Measurements from ENCODE around the gene PANK3. TPM values are rescaled to one million over a fixed set of nuclear protein-coding genes. Genes with fewer than 3 reads are reported as not detected.

PANK3 gene
- total RNA-seq, 1 experiment from 2014 or later, result 78.3 TPM

DNA sequence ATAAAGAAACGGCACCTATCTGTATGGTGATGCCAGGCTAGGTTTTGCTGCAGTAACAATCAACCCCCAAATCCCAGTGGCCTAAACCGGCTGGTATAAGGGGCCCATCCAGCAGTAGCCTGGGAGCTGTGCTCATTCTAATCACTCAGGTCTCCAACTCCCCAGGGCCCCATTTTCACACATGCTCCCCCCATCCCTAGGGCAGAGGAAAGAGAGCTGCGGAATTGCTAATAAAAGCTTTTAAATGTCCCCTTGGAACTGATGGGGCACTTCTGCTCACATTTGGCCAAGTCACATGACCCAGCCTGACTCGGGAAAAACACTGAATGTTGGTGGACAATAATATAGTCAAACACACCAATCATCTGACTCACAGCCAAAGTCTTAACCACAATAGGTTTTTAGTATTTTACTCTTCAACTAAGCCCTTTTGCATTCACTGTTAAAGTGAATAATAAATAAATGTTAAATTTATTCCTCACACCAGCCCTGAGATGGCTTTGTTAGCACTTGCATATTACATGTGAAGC is 48.5 kb downstream of the PANK3 start:
- Histone ChIP-seq H3K36me3 (ENCODE audit: insufficient read depth, low read length) (0 out of 2 replicates have a peak, but pooled peaks cover 3% of the 10 kb centered on the region), H3K9me2 (replicated peaks; ENCODE audit: insufficient read depth, low read length) (no peaks in the 10 kb centered on the region), H3K9ac (ENCODE audit: low read length) (no peak overlapping the region), H4K20me1 (ENCODE audit: insufficient read depth, low read depth, low read length) (no peaks in the 10 kb centered on the region), H3K27ac (ENCODE audit: low read length) (no peak overlapping the region), H3K27me3 (ENCODE audit: low read length) (no peaks in the 10 kb centered on the region), H3K79me2 (ENCODE audit: low read length) (no peaks in the 10 kb centered on the region), H3K4me3 (ENCODE audit: low read length) (no peak overlapping the region), H3K9me3 (ENCODE audit: low read length) (no peaks in the 10 kb centered on the region), H3K4me2 (ENCODE audit: low read depth, low read length, poor library complexity, severe bottlenecking) (no peak overlapping the region), H2AFZ (ENCODE audit: low read length) (no peak overlapping the region), H3K4me1 (ENCODE audit: low read length) (no peaks in the 10 kb centered on the region)
- DNase-seq, result no peak

DNA sequence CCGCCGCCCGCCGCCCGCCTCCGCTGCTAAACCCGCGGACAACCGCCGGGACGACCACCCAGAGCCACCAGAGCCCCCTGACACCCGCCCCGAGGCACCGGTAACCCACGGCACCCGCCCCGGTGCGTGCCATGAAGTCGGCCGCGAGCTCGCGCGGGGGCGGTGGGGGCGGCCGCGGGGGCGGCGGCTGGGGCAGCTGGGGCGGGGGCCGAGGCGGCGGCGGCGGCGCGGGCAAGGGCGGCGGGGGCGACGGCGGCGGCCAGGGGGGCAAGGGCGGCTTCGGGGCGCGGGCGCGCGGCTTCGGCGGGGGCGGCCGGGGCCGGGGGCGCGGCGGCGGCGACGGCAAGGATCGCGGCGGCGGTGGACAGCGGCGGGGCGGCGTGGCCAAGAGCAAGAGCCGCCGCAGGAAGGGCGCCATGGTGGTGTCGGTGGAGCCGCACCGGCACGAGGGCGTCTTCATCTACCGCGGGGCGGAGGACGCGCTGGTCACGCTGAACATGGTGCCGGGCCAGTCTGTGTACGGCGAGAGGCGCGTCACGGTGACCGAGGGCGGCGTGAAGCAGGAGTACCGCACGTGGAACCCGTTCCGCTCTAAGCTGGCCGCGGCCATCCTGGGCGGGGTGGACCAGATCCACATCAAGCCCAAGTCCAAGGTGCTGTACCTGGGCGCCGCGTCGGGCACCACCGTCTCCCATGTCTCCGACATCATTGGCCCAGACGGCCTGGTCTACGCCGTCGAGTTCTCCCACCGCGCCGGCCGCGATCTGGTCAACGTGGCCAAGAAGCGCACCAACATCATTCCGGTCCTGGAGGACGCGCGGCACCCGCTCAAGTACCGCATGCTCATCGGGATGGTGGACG is 49.6 kb downstream of the PANK3 start:
- Histone ChIP-seq H2AFZ (ENCODE audit: low read length) (no peak overlapping the region), H4K20me1 (ENCODE audit: insufficient read depth, low read depth, low read length) (no peaks in the 10 kb centered on the region), H3K4me1 (ENCODE audit: low read length) (no peaks in the 10 kb centered on the region), H3K9ac (ENCODE audit: low read length) (no peak overlapping the region), H3K36me3 (ENCODE audit: insufficient read depth, low read length) (0 out of 2 replicates have a peak, but pooled peaks cover 3% of the 10 kb centered on the region), H3K9me2 (replicated peaks; ENCODE audit: insufficient read depth, low read length) (no peaks in the 10 kb centered on the region), H3K4me2 (ENCODE audit: low read depth, low read length, poor library complexity, severe bottlenecking) (no peak overlapping the region), H3K27me3 (ENCODE audit: low read length) (no peaks in the 10 kb centered on the region), H3K79me2 (ENCODE audit: low read length) (no peaks in the 10 kb centered on the region), H3K27ac (ENCODE audit: low read length) (no peak overlapping the region), H3K9me3 (ENCODE audit: low read length) (no peaks in the 10 kb centered on the region), H3K4me3 (ENCODE audit: low read length) (no peak overlapping the region)
- no peak for DNase-seq

GRCh38 chr5:168528521-168529373 is 50.4 kb downstream of the PANK3 start, which contains the start of gene FBLL1:
FBLL1 (plus strand) TSS chr5:168529305; CDS start chr5:168529505, 200 bp downstream.
- H3K4me3 ChIP-seq (ENCODE audit: low read length), result no peak within 1 kb of the TSS

DNA sequence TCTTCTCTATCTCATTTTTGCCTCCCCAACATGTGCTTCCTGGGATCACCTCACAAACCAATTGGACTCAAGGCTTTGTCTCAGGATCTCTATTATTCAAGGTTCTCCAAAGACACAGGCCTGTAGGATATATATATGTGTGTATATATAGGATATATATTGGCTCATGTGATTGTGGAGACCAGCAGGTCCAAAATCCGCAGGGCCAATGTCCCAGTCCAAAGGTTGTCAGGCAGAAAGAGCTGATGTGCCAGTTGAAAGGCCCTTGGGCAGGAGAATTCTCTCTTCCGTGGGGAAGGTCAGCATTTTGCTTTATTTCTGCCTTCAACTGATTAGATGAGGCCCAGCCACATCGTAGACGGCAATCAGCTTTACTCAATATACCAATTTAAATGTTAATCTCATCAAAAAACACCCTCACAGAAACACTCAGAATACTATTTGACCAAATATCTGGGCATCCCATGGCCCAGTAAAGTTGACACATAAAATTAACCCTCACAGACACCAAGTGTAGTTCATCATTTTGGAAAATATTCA is 51.3 kb downstream of the PANK3 start:
- H3K4me3 ChIP-seq (ENCODE audit: low read length), result no peak overlapping the region
- H3K4me1 ChIP-seq (ENCODE audit: low read length), result no peaks in the 10 kb centered on the region
- 0 out of 2 replicates have a peak, but pooled peaks cover 3% of the 10 kb centered on the region for H3K36me3 ChIP-seq (ENCODE audit: insufficient read depth, low read length)
- H3K9ac ChIP-seq (ENCODE audit: low read length), result no peak overlapping the region
- no peaks in the 10 kb centered on the region for H3K9me2 ChIP-seq (replicated peaks; ENCODE audit: insufficient read depth, low read length)
- no peak for DNase-seq
- H4K20me1 ChIP-seq (ENCODE audit: insufficient read depth, low read depth, low read length), result no peaks in the 10 kb centered on the region
- H3K79me2 ChIP-seq (ENCODE audit: low read length), result no peaks in the 10 kb centered on the region
- no peaks in the 10 kb centered on the region for H3K9me3 ChIP-seq (ENCODE audit: low read length)
- no peak overlapping the region for H3K4me2 ChIP-seq (ENCODE audit: low read depth, low read length, poor library complexity, severe bottlenecking)
- no peak overlapping the region for H3K27ac ChIP-seq (ENCODE audit: low read length)
- no peaks in the 10 kb centered on the region for H3K27me3 ChIP-seq (ENCODE audit: low read length)
- no peak overlapping the region for H2AFZ ChIP-seq (ENCODE audit: low read length)

More at GRCh38 chr5:168528521-168529373, 50.4 kb downstream of the PANK3 start, which contains the start of gene FBLL1:
- no peak within 1 kb of the TSS for H3K9ac ChIP-seq (ENCODE audit: low read length)
- H3K27ac ChIP-seq (ENCODE audit: low read length), result no peak within 1 kb of the TSS
- H3K4me1 ChIP-seq (ENCODE audit: low read length), result no peaks in the 10 kb centered on the region
- DNase-seq, result no peak
- no peaks in the 10 kb centered on the region for H4K20me1 ChIP-seq (ENCODE audit: insufficient read depth, low read depth, low read length)
- no peak within 1 kb of the TSS for H3K4me2 ChIP-seq (ENCODE audit: low read depth, low read length, poor library complexity, severe bottlenecking)
- no peaks in the 10 kb centered on the region for H3K9me2 ChIP-seq (replicated peaks; ENCODE audit: insufficient read depth, low read length)
- H2AFZ ChIP-seq (ENCODE audit: low read length), result no peak within 1 kb of the TSS
- H3K27me3 ChIP-seq (ENCODE audit: low read length), result no peaks in the 10 kb centered on the region
- no peaks in the 10 kb centered on the region for H3K79me2 ChIP-seq (ENCODE audit: low read length)
- 0 out of 2 replicates have a peak, but pooled peaks cover 3% of the 10 kb centered on the region for H3K36me3 ChIP-seq (ENCODE audit: insufficient read depth, low read length)
- no peaks in the 10 kb centered on the region for H3K9me3 ChIP-seq (ENCODE audit: low read length)

DNA sequence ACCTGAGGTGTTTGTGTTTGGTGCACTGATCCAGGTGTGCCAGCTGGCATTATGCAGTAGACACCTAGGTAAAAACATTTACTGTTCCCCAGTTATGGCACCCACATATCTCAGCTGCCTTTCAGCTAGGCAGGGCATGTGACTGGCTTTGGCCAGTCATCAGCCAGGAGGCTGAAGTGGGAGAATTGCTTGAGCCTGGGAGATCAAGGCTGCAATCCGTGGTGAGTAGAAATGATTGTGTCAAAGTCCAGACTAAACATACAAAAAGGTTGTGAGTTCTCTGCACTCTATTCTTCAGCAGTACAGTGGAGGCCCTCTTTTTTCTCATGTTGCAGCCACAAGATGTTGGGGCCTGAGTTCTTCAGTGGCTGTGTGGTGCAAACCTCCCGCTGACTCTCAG is 53.3 kb downstream of the PANK3 start:
- no peak for DNase-seq
- H3K4me2 ChIP-seq (ENCODE audit: low read depth, low read length, poor library complexity, severe bottlenecking), result no peak overlapping the region

GRCh38 chr5:168513861-168514428 is 65.2 kb downstream of the PANK3 start:
- Histone ChIP-seq H3K9me3 (ENCODE audit: low read length) (no peaks in the 10 kb centered on the region), H2AFZ (ENCODE audit: low read length) (no peak overlapping the region), H3K4me1 (ENCODE audit: low read length) (no peaks in the 10 kb centered on the region), H3K4me3 (ENCODE audit: low read length) (no peak overlapping the region), H3K9me2 (replicated peaks; ENCODE audit: insufficient read depth, low read length) (no peaks in the 10 kb centered on the region), H4K20me1 (ENCODE audit: insufficient read depth, low read depth, low read length) (no peaks in the 10 kb centered on the region), H3K9ac (ENCODE audit: low read length) (no peak overlapping the region), H3K27ac (ENCODE audit: low read length) (no peak overlapping the region), H3K36me3 (ENCODE audit: insufficient read depth, low read length) (peaks cover 81% of the 10 kb centered on the region), H3K4me2 (ENCODE audit: low read depth, low read length, poor library complexity, severe bottlenecking) (no peak overlapping the region), H3K27me3 (ENCODE audit: low read length) (no peaks in the 10 kb centered on the region), H3K79me2 (ENCODE audit: low read length) (no peaks in the 10 kb centered on the region)
- no peak for DNase-seq

More for the DNA sequence above, 53.3 kb downstream of the PANK3 start:
- Histone ChIP-seq H3K4me3 (ENCODE audit: low read length) (no peak overlapping the region), H3K9me2 (replicated peaks; ENCODE audit: insufficient read depth, low read length) (no peaks in the 10 kb centered on the region), H3K27ac (ENCODE audit: low read length) (no peak overlapping the region), H3K27me3 (ENCODE audit: low read length) (no peaks in the 10 kb centered on the region), H3K9ac (ENCODE audit: low read length) (no peak overlapping the region), H3K36me3 (ENCODE audit: insufficient read depth, low read length) (0 out of 2 replicates have a peak, but pooled peaks cover 3% of the 10 kb centered on the region), H2AFZ (ENCODE audit: low read length) (no peak overlapping the region), H3K79me2 (ENCODE audit: low read length) (no peaks in the 10 kb centered on the region), H4K20me1 (ENCODE audit: insufficient read depth, low read depth, low read length) (no peaks in the 10 kb centered on the region), H3K9me3 (ENCODE audit: low read length) (no peaks in the 10 kb centered on the region), H3K4me1 (ENCODE audit: low read length) (no peaks in the 10 kb centered on the region)

DNA sequence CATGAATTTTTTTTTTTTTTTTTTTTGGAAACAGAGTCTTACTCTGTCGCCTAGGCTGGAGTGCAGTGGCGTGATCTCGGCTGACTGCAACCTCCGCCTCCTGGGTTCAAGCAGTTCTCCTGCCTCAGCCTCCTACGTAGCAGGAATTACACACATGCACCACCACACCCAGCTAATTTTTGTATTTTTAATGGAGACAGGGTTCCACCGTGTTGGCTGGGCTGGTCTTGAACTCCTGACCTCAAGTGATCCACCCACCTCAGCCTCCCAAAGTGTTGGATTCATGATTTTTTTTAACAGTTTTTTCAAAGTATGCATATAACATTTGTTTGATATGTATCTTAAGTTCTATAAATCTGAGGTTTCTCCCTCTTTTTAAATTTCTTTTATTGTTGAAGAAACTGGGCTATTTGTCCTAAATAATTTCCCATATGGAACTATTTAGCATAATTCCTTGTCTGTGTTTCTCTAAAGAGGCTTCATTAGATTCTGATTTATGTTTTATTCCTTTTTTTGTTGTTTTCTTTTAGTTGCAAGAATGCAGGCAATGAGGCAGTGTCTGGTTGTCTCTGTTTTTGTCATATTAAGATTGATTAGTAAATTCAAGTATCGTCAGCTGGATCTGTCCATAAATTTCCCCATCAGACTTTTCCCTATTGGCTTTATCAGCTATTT is 76.5 kb downstream of the PANK3 start:
- no peak overlapping the region for H2AFZ ChIP-seq (ENCODE audit: low read length)
- no peaks in the 10 kb centered on the region for H3K9me2 ChIP-seq (replicated peaks; ENCODE audit: insufficient read depth, low read length)
- no peaks in the 10 kb centered on the region for H3K27me3 ChIP-seq (ENCODE audit: low read length)
- no peak overlapping the region for H3K9ac ChIP-seq (ENCODE audit: low read length)
- no peak for DNase-seq
- no peak overlapping the region for H3K27ac ChIP-seq (ENCODE audit: low read length)
- no peaks in the 10 kb centered on the region for H3K9me3 ChIP-seq (ENCODE audit: low read length)
- no peak overlapping the region for H3K4me2 ChIP-seq (ENCODE audit: low read depth, low read length, poor library complexity, severe bottlenecking)
- H3K79me2 ChIP-seq (ENCODE audit: low read length), result no peaks in the 10 kb centered on the region; the same call in 1 of the 2 replicates
- no peaks in the 10 kb centered on the region for H3K4me1 ChIP-seq (ENCODE audit: low read length)
- H3K4me3 ChIP-seq (ENCODE audit: low read length), result no peak overlapping the region
- peaks cover 52% of the 10 kb centered on the region; the same call in 1 of the 2 replicates for H3K36me3 ChIP-seq (ENCODE audit: insufficient read depth, low read length)
- 0 out of 2 replicates have a peak, but pooled peaks cover under 1% of the 10 kb centered on the region for H4K20me1 ChIP-seq (ENCODE audit: insufficient read depth, low read depth, low read length)
